SK-N-SH (cell line): ENCODE data around the gene DYRK4.

ENCODE experiments used
- EP300 ChIP-seq, 2 experiments: IDR thresholded peaks; 2 replicates each; pipeline versions ENCODE4 v1.4.0 to v1.6.1; 2012; ENCODE audit warnings: borderline replicate concordance in 1 of 2, low read depth in 1 of 2, low read length in 1 of 2
- IRF3 ChIP-seq: fragments of 150-350 bp; IDR thresholded peaks from 2 replicates; pipeline ENCODE4 v1.6.1; 2016; ENCODE audit warnings: mild to moderate bottlenecking, low read depth, low read length
- NFIC ChIP-seq: IDR thresholded peaks from 2 replicates; pipeline ENCODE4 v1.4.0; 2012; ENCODE audit warnings: borderline replicate concordance
- PBX3 ChIP-seq: IDR thresholded peaks from 2 replicates; pipeline ENCODE4; 2012
- RCOR1 ChIP-seq: fragments of 150-350 bp; IDR thresholded peaks from 2 replicates; pipeline ENCODE4 v1.6.1; 2017; ENCODE audit warnings: antibody characterized with exemption, low read length
- TAF1 ChIP-seq: IDR thresholded peaks from 2 replicates; pipeline ENCODE4 v1.6.1; 2012; ENCODE audit warnings: low read depth, mild to moderate bottlenecking, low read length, moderate library complexity, borderline replicate concordance
- USF2 ChIP-seq: fragments of 150-350 bp; IDR thresholded peaks from 2 replicates; pipeline ENCODE4 v1.6.1; 2017; ENCODE audit warnings: antibody characterized with exemption, low read length, low read depth, borderline replicate concordance
- YY1 ChIP-seq: IDR thresholded peaks from 2 replicates; pipeline ENCODE4 v1.4.0; 2012; ENCODE audit warnings: low read depth, mild to moderate bottlenecking
- TF ChIP-seq, protein P1 (sequence below): fragments of 200-600 bp; sonication (generic); IDR thresholded peaks from 2 replicates; pipeline ENCODE4 v1.6.1; 2017; ENCODE audit warnings: antibody characterized with exemption, mild to moderate bottlenecking, moderate library complexity
- TF ChIP-seq, protein P2 (sequence below): IDR thresholded peaks from 2 replicates; pipeline ENCODE4 v1.6.1; 2012; ENCODE audit warnings: mild to moderate bottlenecking, low read depth, low read length, moderate library complexity
- TF ChIP-seq, protein P3 (sequence below): IDR thresholded peaks from 2 replicates; pipeline ENCODE4 v1.4.0; 2012; ENCODE audit warnings: low read depth, borderline replicate concordance

DNA sequence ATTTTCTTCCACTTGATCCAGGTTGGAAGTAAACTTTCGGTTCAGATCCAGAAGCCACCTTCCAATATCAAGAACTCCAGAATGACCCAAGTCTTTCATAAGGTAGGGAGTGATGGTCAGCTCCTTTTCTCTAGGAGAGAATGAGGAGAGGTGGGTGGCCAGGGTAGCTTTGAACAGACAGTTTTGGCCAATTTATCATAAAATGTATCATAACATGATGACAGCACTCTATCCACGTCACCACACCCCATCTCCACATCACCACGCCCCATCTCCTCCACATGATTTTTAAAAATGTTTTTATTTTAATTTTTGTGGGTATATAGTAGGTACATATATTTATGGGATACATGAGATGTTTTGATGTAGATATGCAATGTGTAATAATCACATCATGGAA lies 26.9 kb downstream of the DYRK4 start:
- TF ChIP-seq, protein P1, sequence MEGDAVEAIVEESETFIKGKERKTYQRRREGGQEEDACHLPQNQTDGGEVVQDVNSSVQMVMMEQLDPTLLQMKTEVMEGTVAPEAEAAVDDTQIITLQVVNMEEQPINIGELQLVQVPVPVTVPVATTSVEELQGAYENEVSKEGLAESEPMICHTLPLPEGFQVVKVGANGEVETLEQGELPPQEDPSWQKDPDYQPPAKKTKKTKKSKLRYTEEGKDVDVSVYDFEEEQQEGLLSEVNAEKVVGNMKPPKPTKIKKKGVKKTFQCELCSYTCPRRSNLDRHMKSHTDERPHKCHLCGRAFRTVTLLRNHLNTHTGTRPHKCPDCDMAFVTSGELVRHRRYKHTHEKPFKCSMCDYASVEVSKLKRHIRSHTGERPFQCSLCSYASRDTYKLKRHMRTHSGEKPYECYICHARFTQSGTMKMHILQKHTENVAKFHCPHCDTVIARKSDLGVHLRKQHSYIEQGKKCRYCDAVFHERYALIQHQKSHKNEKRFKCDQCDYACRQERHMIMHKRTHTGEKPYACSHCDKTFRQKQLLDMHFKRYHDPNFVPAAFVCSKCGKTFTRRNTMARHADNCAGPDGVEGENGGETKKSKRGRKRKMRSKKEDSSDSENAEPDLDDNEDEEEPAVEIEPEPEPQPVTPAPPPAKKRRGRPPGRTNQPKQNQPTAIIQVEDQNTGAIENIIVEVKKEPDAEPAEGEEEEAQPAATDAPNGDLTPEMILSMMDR, result no peak
- no peak for TF ChIP-seq PBX3
- no peak for TF ChIP-seq NFIC
- TF ChIP-seq, protein P2, sequence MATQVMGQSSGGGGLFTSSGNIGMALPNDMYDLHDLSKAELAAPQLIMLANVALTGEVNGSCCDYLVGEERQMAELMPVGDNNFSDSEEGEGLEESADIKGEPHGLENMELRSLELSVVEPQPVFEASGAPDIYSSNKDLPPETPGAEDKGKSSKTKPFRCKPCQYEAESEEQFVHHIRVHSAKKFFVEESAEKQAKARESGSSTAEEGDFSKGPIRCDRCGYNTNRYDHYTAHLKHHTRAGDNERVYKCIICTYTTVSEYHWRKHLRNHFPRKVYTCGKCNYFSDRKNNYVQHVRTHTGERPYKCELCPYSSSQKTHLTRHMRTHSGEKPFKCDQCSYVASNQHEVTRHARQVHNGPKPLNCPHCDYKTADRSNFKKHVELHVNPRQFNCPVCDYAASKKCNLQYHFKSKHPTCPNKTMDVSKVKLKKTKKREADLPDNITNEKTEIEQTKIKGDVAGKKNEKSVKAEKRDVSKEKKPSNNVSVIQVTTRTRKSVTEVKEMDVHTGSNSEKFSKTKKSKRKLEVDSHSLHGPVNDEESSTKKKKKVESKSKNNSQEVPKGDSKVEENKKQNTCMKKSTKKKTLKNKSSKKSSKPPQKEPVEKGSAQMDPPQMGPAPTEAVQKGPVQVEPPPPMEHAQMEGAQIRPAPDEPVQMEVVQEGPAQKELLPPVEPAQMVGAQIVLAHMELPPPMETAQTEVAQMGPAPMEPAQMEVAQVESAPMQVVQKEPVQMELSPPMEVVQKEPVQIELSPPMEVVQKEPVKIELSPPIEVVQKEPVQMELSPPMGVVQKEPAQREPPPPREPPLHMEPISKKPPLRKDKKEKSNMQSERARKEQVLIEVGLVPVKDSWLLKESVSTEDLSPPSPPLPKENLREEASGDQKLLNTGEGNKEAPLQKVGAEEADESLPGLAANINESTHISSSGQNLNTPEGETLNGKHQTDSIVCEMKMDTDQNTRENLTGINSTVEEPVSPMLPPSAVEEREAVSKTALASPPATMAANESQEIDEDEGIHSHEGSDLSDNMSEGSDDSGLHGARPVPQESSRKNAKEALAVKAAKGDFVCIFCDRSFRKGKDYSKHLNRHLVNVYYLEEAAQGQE, result no peak
- TF ChIP-seq, protein P3, sequence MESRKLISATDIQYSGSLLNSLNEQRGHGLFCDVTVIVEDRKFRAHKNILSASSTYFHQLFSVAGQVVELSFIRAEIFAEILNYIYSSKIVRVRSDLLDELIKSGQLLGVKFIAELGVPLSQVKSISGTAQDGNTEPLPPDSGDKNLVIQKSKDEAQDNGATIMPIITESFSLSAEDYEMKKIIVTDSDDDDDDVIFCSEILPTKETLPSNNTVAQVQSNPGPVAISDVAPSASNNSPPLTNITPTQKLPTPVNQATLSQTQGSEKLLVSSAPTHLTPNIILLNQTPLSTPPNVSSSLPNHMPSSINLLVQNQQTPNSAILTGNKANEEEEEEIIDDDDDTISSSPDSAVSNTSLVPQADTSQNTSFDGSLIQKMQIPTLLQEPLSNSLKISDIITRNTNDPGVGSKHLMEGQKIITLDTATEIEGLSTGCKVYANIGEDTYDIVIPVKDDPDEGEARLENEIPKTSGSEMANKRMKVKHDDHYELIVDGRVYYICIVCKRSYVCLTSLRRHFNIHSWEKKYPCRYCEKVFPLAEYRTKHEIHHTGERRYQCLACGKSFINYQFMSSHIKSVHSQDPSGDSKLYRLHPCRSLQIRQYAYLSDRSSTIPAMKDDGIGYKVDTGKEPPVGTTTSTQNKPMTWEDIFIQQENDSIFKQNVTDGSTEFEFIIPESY, result no peak
- no peak for TF ChIP-seq IRF3
- no peak for TF ChIP-seq YY1
- TF ChIP-seq TAF1, result no peak
- no peak for TF ChIP-seq USF2
- TF ChIP-seq EP300 (IDR thresholded peaks at IDR 0.05; ENCODE audit: borderline replicate concordance in 1 of 2, low read depth in 1 of 2, low read length in 1 of 2), result no peak
- no peak for TF ChIP-seq RCOR1
